ENCODE results near the gene METTL8.

DNA sequence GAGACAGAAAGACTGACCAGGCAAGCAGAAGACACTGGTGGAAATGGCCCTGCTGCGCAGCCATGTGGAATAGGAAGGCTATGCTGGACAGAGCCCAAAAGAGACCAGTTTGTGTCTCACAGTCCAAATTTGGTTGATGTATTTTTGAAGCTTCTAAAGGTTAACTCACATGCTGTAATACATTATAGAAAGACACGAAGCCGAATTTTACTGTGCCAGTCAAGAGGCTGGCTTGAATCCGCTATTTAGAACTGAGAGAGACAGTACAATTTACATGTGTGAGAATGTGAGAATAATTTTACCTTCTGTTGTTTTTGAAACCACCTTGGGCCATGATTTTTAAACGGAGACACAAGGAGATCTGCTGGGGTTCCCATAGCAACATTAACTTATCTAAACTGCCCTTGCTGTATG is 113.6 kb downstream of the METTL8 start:
- TF ChIP-seq, protein P1, sequence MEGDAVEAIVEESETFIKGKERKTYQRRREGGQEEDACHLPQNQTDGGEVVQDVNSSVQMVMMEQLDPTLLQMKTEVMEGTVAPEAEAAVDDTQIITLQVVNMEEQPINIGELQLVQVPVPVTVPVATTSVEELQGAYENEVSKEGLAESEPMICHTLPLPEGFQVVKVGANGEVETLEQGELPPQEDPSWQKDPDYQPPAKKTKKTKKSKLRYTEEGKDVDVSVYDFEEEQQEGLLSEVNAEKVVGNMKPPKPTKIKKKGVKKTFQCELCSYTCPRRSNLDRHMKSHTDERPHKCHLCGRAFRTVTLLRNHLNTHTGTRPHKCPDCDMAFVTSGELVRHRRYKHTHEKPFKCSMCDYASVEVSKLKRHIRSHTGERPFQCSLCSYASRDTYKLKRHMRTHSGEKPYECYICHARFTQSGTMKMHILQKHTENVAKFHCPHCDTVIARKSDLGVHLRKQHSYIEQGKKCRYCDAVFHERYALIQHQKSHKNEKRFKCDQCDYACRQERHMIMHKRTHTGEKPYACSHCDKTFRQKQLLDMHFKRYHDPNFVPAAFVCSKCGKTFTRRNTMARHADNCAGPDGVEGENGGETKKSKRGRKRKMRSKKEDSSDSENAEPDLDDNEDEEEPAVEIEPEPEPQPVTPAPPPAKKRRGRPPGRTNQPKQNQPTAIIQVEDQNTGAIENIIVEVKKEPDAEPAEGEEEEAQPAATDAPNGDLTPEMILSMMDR (IDR thresholded peaks at IDR 0.05) = no peak
- no peak for TF ChIP-seq POLR2A (IDR thresholded peaks at IDR 0.05)
- no peak for TF ChIP-seq POLR2AphosphoS5 (IDR thresholded peaks at IDR 0.05)

All from prostate gland (tissue), 2 donors.